GM12801 (cell line): ENCODE results near the gene FARP2.

Experiments
- TF ChIP-seq, protein P1 (sequence below): IDR thresholded peaks from one replicate; pipeline ENCODE4 v1.5.1; 2011; ENCODE audit warnings: control low read depth; ENCODE audit not compliant: insufficient read length; ENCODE audit errors: extremely low read depth

Gene FARP2

DNA sequence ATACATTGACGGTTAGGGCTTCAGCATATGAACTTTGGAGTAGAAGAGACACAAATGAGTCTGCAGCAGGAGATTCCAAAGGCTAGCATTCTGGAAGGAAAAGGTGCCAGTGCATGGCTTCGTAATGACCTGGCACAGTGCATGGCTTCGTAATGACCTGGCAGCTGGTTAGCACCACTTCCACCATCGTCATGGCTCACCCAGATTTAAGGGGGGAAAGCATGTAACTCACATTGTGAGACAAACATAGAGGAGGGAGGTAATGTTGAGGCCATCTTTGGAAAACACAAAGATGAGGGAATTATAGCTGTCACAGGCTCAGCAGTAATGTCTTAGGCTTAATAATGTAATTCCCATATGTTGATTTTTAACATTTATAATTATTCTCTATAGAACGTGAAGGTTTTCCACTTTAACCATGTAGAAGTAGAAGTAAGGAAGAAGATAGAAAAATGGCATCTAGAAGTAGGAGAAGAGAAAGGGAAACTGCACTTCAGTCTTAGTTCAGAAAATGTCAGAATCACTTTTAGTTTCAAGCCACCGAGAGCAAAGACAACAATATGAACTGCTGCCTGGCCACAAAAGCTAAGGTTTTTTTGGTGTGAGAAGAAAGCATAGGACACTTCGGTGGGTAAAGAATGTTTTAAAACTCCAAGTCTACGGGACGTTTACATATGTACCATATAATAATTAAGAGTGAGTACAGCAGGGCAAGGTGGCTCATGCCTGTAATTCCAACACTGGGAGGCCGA lies 159.1 kb downstream of the FARP2 start:
- TF ChIP-seq, protein P1, sequence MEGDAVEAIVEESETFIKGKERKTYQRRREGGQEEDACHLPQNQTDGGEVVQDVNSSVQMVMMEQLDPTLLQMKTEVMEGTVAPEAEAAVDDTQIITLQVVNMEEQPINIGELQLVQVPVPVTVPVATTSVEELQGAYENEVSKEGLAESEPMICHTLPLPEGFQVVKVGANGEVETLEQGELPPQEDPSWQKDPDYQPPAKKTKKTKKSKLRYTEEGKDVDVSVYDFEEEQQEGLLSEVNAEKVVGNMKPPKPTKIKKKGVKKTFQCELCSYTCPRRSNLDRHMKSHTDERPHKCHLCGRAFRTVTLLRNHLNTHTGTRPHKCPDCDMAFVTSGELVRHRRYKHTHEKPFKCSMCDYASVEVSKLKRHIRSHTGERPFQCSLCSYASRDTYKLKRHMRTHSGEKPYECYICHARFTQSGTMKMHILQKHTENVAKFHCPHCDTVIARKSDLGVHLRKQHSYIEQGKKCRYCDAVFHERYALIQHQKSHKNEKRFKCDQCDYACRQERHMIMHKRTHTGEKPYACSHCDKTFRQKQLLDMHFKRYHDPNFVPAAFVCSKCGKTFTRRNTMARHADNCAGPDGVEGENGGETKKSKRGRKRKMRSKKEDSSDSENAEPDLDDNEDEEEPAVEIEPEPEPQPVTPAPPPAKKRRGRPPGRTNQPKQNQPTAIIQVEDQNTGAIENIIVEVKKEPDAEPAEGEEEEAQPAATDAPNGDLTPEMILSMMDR, result no peak

DNA sequence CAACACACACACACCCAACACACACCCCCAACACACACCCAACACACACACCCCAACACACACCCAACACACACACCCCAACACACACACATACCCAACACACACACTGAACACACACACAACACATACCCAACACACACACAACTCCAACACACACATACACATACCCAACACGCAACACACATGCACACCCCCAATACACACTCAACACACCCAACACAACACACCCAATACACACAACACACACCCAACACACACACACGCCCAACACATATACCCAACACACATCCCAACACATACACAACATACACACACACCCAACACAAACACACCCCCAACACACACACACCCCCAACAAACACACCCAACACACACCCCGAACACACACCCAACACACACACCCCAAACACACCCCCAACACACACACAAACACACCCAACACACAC lies 160.5 kb downstream of the FARP2 start:
- TF ChIP-seq, protein P1, result no peak

DNA sequence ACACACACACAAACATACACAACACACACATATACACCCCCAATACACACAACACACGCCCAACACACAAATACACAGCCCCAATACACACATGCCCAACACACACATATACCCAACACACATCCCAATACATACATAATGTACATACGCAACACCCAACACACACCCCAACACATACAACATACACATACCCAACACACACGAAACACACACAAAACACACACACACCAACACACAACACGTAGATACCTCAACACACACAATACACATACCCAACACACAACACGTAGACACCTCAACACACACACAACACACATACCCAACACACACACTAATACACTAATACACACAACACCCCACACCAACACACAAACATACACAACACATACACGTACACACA lies 161.2 kb downstream of the FARP2 start:
- TF ChIP-seq, protein P1, result no peak

DNA sequence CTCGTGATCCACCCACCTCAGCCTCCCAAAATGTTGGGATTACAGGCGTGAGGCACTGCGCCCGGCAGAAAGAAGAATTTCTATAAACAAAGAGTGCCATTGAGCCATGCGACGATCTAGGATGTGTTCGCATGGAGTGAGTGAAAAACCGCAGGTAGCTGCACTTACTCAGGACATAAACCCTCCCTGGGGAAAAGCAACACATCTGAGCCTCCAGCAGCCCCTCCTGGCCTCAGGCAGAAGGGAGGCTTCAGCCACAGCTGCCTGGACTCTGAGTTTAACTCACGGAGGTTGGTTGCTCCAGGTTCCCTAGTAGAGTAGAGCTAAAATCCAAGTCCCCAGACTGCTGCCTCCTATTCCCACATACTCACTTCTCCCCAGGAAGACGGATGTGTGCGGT lies 163.6 kb downstream of the FARP2 start:
- TF ChIP-seq, protein P1, result no peak

DNA sequence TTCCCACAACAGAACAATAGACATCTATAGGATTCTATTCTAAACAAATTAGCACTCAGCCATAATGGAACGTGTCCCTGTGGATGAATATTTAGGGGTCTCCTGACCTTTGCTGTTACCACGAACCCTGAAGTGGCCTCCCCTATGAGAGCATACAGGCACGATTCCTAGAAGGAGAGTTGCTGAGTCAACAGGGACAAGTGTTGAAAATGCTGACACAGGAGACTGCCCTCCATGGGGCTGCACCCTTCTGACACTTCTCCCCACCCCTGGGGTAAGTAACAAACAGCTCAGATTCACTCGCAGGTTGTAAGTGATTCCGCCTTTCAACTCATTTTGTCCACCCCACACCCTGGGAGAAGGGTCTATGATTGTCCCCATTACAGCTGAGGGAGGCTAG lies 166.4 kb downstream of the FARP2 start:
- TF ChIP-seq, protein P1, result no peak

DNA sequence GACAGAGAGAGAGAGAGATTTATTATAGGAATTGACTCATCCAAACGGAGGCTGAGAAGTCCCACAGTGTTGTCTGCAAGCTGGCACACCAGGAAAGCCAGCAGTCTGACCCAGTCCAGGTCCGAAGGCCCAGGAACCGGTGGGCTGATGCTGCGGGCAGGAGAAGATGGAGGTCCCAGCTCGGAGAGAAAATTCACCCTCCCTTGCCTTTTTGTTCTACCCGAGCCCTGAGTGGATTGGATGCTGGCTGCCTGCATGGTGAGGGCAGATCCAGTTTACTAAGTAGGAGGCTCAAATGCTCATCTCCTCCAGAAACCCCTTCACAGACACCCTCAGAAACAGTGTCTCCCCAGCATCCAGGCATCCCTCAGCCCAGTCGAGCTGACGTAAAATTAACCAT lies 174.5 kb downstream of the FARP2 start:
- TF ChIP-seq, protein P1, result no peak

DNA sequence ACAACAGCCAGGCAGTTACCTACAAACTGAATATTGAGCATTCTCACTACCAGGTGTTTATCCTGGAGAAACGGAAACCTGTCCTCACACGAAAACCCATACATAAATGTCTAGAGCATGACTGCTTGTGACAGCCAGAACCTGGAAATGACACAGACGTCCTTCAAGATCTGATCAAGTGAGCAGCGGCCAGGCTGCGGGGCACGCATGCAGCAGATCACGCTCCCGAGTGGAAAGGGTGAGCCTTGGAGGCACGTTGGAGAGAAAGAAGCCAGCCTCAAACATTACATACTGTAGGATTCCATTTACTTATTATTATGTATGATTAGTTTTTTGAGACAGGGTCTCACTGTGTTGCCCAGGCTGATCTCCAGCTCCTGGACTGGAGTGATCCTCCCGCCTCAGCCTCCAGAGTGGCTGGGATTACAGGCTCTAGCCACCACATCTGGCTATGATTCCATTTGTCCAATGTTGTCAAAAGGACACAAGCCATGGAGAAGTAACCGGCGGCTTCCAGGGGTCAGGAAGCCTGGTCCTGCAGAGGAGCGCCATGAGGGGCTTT lies 175.2 kb downstream of the FARP2 start:
- TF ChIP-seq, protein P1, result no peak
